CD14-positive monocyte (primary cell): Measurements from ENCODE around the gene CHML. TPM values are rescaled to one million over a fixed set of nuclear protein-coding genes. Genes with fewer than 3 reads are reported as not detected.

Experiments
- DNase-seq, 3 donors: peaks; one replicate each; pipeline ENCODE4 v3.0.0-alpha.2; 2011 to 2022
- H2AFZ ChIP-seq: 2 replicates; pipeline ENCODE4 v1.6.0; 2012; ENCODE audit warnings: mild to moderate bottlenecking, low read depth, low read length, inconsistent platforms; ENCODE audit not compliant: insufficient read depth, poor library complexity, severe bottlenecking
- H3K27ac ChIP-seq, 2 donors: 1 replicate in 1 of 2; 2 replicates in 1 of 2; pipeline ENCODE4 v1.5.1; 2012 to 2013; ENCODE audit warnings: low read length in 2 of 2, control low read depth in 1 of 2, inconsistent platforms in 1 of 2, low read depth in 1 of 2, mild to moderate bottlenecking in 1 of 2
- H3K27me3 ChIP-seq, 2 donors: one replicate each; pipeline versions ENCODE4 v1.6.0 to v1.6.1; 2011 to 2013; ENCODE audit warnings: low read length in 2 of 2; ENCODE audit not compliant: control insufficient read depth in 2 of 2, insufficient read depth in 2 of 2
- H3K36me3 ChIP-seq, 2 donors: replicated peaks in 1 of 2; 1 replicate in 1 of 2; 2 replicates in 1 of 2; pipeline versions ENCODE4 v1.5.1 to v1.6.1; 2012 to 2013; ENCODE audit warnings: low read length in 2 of 2, control low read depth in 1 of 2, inconsistent platforms in 1 of 2, mild to moderate bottlenecking in 1 of 2; ENCODE audit not compliant: insufficient read depth in 2 of 2, control insufficient read depth in 1 of 2
- H3K4me1 ChIP-seq, 2 donors: 1 replicate in 1 of 2; 2 replicates in 1 of 2; pipeline versions ENCODE4 v1.5.1 to v1.6.1; 2012 to 2013; ENCODE audit warnings: low read length in 2 of 2, control low read depth in 1 of 2, inconsistent platforms in 1 of 2, mild to moderate bottlenecking in 1 of 2, moderate library complexity in 1 of 2; ENCODE audit not compliant: insufficient read depth in 2 of 2, control insufficient read depth in 1 of 2
- H3K4me2 ChIP-seq: replicated peaks from 2 replicates; pipeline ENCODE3; 2012; ENCODE audit warnings: low read length, moderate library complexity, mild to moderate bottlenecking; ENCODE audit not compliant: poor library complexity, severe bottlenecking; ENCODE audit errors: extremely low read depth
- H3K4me3 ChIP-seq, 3 experiments: fragments of 200-600 bp in 1 of 3; sonication (generic) in 1 of 3; replicated peaks in 1 of 3; 1 replicate in 2 of 3; 2 replicates in 1 of 3; pipeline ENCODE4 v1.5.1; 2011 to 2013; ENCODE audit warnings: low read length in 3 of 3, mild to moderate bottlenecking in 3 of 3, control low read depth in 2 of 3, low read depth in 2 of 3, inconsistent platforms in 1 of 3, moderate library complexity in 1 of 3
- H3K79me2 ChIP-seq: 2 replicates; pipeline ENCODE4 v1.6.0; 2012; ENCODE audit warnings: mild to moderate bottlenecking, control low read depth, inconsistent platforms, low read length, moderate library complexity; ENCODE audit not compliant: insufficient read depth
- H3K9ac ChIP-seq: 2 replicates; pipeline ENCODE4 v1.6.0; 2017; ENCODE audit warnings: low read length, mild to moderate bottlenecking; ENCODE audit not compliant: insufficient read depth, poor library complexity, severe bottlenecking
- H3K9me3 ChIP-seq, 2 donors: replicated peaks in 1 of 2; 1 replicate in 1 of 2; 2 replicates in 1 of 2; pipeline versions ENCODE4 v1.5.1 to v1.6.1; 2012 to 2013; ENCODE audit warnings: low read length in 2 of 2, control low read depth in 1 of 2; ENCODE audit not compliant: control insufficient read depth in 1 of 2, insufficient read depth in 1 of 2
- H4K20me1 ChIP-seq: 2 replicates; pipeline ENCODE4 v1.6.0; 2012; ENCODE audit warnings: mild to moderate bottlenecking, low read length, control low read depth, moderate library complexity; ENCODE audit not compliant: insufficient read depth
- H3K27ac Mint-ChIP-seq, 7 donors: one replicate each; pipeline ENCODE4 v1.8.0; 2020; ENCODE audit warnings: mild to moderate bottlenecking in 7 of 7, mixed read lengths in 7 of 7, moderate library complexity in 6 of 7, inconsistent platforms in 2 of 7
- H3K27me3 Mint-ChIP-seq, 3 donors: one replicate each; pipeline ENCODE4 v1.8.0; 2021 to 2022; ENCODE audit warnings: low read depth in 3 of 3, mild to moderate bottlenecking in 3 of 3, mixed read lengths in 3 of 3, moderate library complexity in 3 of 3, inconsistent platforms in 1 of 3
- H3K36me3 Mint-ChIP-seq, 2 donors: one replicate each; pipeline ENCODE4 v1.8.0; 2020; ENCODE audit warnings: mixed read lengths in 2 of 2, inconsistent platforms in 1 of 2, mild to moderate bottlenecking in 1 of 2
- H3K4me1 Mint-ChIP-seq: one replicate; pipeline ENCODE4 v1.8.0; 2020; ENCODE audit warnings: mild to moderate bottlenecking, mixed read lengths
- H3K4me3 Mint-ChIP-seq, 2 donors: one replicate each; pipeline ENCODE4 v1.8.0; 2020; ENCODE audit warnings: mild to moderate bottlenecking in 2 of 2, mixed read lengths in 2 of 2, moderate library complexity in 1 of 2
- H3K9me3 Mint-ChIP-seq, 7 donors: one replicate each; pipeline ENCODE4 v1.8.0; 2020 to 2022; ENCODE audit warnings: mixed read lengths in 7 of 7, mild to moderate bottlenecking in 6 of 7, moderate library complexity in 6 of 7, inconsistent platforms in 2 of 7
- CTCF ChIP-seq: fragments of 200-600 bp; IDR thresholded peaks from one replicate; pipeline ENCODE4 v1.8.0; 2022; ENCODE audit warnings: antibody characterized with exemption, mild to moderate bottlenecking
- WGBS: methylation state at CpG from one replicate; pipeline ENCODE4 v1.1.5; 2013; ENCODE audit warnings: missing lambda C conversion rate; ENCODE audit not compliant: insufficient coverage; 5-methylcytosine and 5-hydroxymethylcytosine counted together
- intact Hi-C, 2 donors: fragments of 100-400 bp; cut with micrococcal nuclease; formaldehyde crosslinking; loops; one replicate each; pipeline versions ENCODE4 v1.15.0 to v1.15.1; 2023
- polyA plus RNA-seq, 3 donors: library from polyadenylated mRNA; depleted of rRNA in 1 of 3; unstranded in 2 of 3; stranded (reverse) in 1 of 3; fragments of 300-500 nt in 2 of 3; fragments of >200 nt in 1 of 3; fragmentation: Illumina TruSeq in 2 of 3; gene quantifications; 1 replicate in 2 of 3; 2 replicates in 1 of 3; pipeline ENCODE4 v1.2.3, GENCODE V29; 2012 to 2021

Gene CHML
- polyA plus RNA-seq, 3 donors, result 3.4 to 6.6 (median 3.4) TPM

GRCh38 chr1:241612533-241613477, 27.4 kb downstream of the CHML start:
- Histone ChIP-seq H3K27me3 (no peaks in the 10 kb centered on the region), H3K79me2 (peaks cover 7% of the 10 kb centered on the region), H3K9ac (no peak overlapping the region), H3K4me3 (no peak overlapping the region), H3K4me2 (peak overlapping the region; percentile 6), H3K9me3 (no peaks in the 10 kb centered on the region), H3K27ac (peak overlapping the region in 1 of 2 donors; percentile 60), H4K20me1 (no peaks in the 10 kb centered on the region), H2AFZ (no peak overlapping the region), H3K4me1 (peaks cover 11 to 20% of the 10 kb centered on the region in 2 donors), H3K36me3 (peaks cover 0 to 5% of the 10 kb centered on the region in 2 donors)
- Mint-ChIP-seq H3K9me3 (no peaks in the 10 kb centered on the region), H3K27me3 (peaks cover 0 to 1% (median 0%) of the 10 kb centered on the region in 3 donors), H3K4me3 (peak overlapping the region in 1 of 2 donors; percentile 3), H3K36me3 (peaks cover 11 to 18% of the 10 kb centered on the region in 2 donors), H3K4me1 (peaks cover 10% of the 10 kb centered on the region), H3K27ac (peak overlapping the region in 4 of 7 donors; percentile 72 to 91 (median 84))
- 0% methylated on average over 3 of the region's 9 CpGs for WGBS
- DNase-seq, result peak; percentile 68 to 94 (median 70)
- TF ChIP-seq CTCF, result no peak
- intact Hi-C loops, result loop anchor here in 1 of 2 donors (5.0 to 10.0 kb wide), 2 partner anchors 81 to 232 kb away; partner anchors contain the start of genes EXO1 and KMO

- Histone ChIP-seq H3K9me3 (no peaks in the 10 kb centered on the region), H3K4me2 (no peak overlapping the region), H3K9ac (no peak overlapping the region), H3K4me1 (peaks cover 11 to 20% of the 10 kb centered on the region in 2 donors), H3K27me3 (no peaks in the 10 kb centered on the region), H4K20me1 (no peaks in the 10 kb centered on the region), H3K27ac (peak overlapping the region in 1 of 2 donors; percentile 60), H3K4me3 (no peak overlapping the region), H3K79me2 (peaks cover 7% of the 10 kb centered on the region), H2AFZ (no peak overlapping the region), H3K36me3 (peaks cover 0 to 5% of the 10 kb centered on the region in 2 donors)
- Mint-ChIP-seq H3K27me3 (peaks cover 0 to 3% (median 0%) of the 10 kb centered on the region in 3 donors), H3K4me1 (peaks cover 14% of the 10 kb centered on the region), H3K9me3 (no peaks in the 10 kb centered on the region), H3K4me3 (no peak overlapping the region), H3K27ac (no peak overlapping the region), H3K36me3 (peaks cover 11 to 13% of the 10 kb centered on the region in 2 donors)
- WGBS, result 15% methylated on average over 1 of the region's 1 CpG
- intact Hi-C loops, result loop anchor here in 1 of 2 donors (5.0 to 10.0 kb wide), 2 partner anchors 79 to 233 kb away; partner anchors contain the start of genes EXO1 and KMO
- no peak for TF ChIP-seq CTCF
- peak in 1 of 3 donors; percentile 35 for DNase-seq
These were observed 28.4 kb downstream of the CHML start for GRCh38 chr1:241611736-241612135.
